Gastroesophageal sphincter (tissue), 3 donors: ENCODE results near the gene THBS3.
"Not testable (repeated sequence)": the region's sequence is repeated elsewhere in the genome, so short reads cannot be mapped to it uniquely, and the experiment has no call there.

Experiments
- CTCF ChIP-seq, 4 experiments: fragments of 200-600 bp in 2 of 4; fragments of 450-650 bp in 2 of 4; sonication (generic) in 1 of 4; IDR thresholded peaks; one replicate each; pipeline ENCODE4 v1.5.1; 2017 to 2019; ENCODE audit warnings: antibody characterized with exemption in 4 of 4, mild to moderate bottlenecking in 2 of 4, moderate library complexity in 2 of 4
- POLR2A ChIP-seq, 2 donors: fragments of 450-650 bp; IDR thresholded peaks; one replicate each; pipeline ENCODE4 v1.6.1; 2017; ENCODE audit warnings: antibody characterized with exemption in 2 of 2, mild to moderate bottlenecking in 2 of 2, moderate library complexity in 1 of 2
- POLR2AphosphoS5 ChIP-seq: sonication (generic); formaldehyde crosslinking; IDR thresholded peaks from one replicate; pipeline ENCODE4 v1.6.1; 2017; ENCODE audit warnings: antibody characterized with exemption

GRCh38 chr1:155211381-155212050, 3.8 kb upstream of the THBS3 start:
- TF ChIP-seq CTCF (IDR thresholded peaks at IDR 0.05); POLR2A (IDR thresholded peaks at IDR 0.05); POLR2AphosphoS5: not testable (repeated sequence)
